DND-41 (cell line): ENCODE results near the gene ZNF541.

Experiments used
- ATAC-seq: fragments of 200-7000 bp; cut with Tn5 transposase; 3 replicates; pipeline ENCODE4 v1.9.1; 2021; ENCODE audit warnings: low read depth; ENCODE audit not compliant: insufficient read depth
- DNase-seq: peaks from one replicate; pipeline ENCODE4 v3.0.0-alpha.2; 2020
- H2AFZ ChIP-seq: 2 replicates; pipeline ENCODE4 v1.6.0; 2012; ENCODE audit warnings: low read depth, low read length
- H3K27ac ChIP-seq: 2 replicates; pipeline ENCODE4 v1.5.1; 2012; ENCODE audit warnings: low read length, inconsistent platforms
- H3K27me3 ChIP-seq: fragments of 200-600 bp; sonication (generic); 2 replicates; pipeline ENCODE4 v1.6.0; 2012; ENCODE audit warnings: low read length, mild to moderate bottlenecking, inconsistent platforms; ENCODE audit not compliant: insufficient read depth, poor library complexity
- H3K36me3 ChIP-seq: 2 replicates; pipeline ENCODE4 v1.5.1; 2012; ENCODE audit warnings: low read length, inconsistent platforms; ENCODE audit not compliant: insufficient read depth
- H3K4me1 ChIP-seq: 2 replicates; pipeline ENCODE4 v1.5.1; 2012; ENCODE audit warnings: mild to moderate bottlenecking, low read length; ENCODE audit not compliant: insufficient read depth
- H3K4me2 ChIP-seq: 2 replicates; pipeline ENCODE4 v1.6.0; 2012; ENCODE audit warnings: mild to moderate bottlenecking, moderate library complexity, low read length, inconsistent platforms; ENCODE audit not compliant: insufficient read depth
- H3K4me3 ChIP-seq, 2 experiments: fragments of 200-600 bp in 1 of 2; shearing (Covaris generic) in 1 of 2; 2 replicates each; pipeline ENCODE4 v1.5.1; 2012 to 2016; ENCODE audit warnings: inconsistent platforms in 2 of 2, low read length in 2 of 2, mild to moderate bottlenecking in 2 of 2, low read depth in 1 of 2, moderate library complexity in 1 of 2
- H3K79me2 ChIP-seq: 2 replicates; pipeline ENCODE4 v1.6.0; 2012; ENCODE audit warnings: low read length, inconsistent platforms; ENCODE audit not compliant: insufficient read depth
- H3K9ac ChIP-seq: 2 replicates; pipeline ENCODE4 v1.6.0; 2012; ENCODE audit warnings: low read depth, mild to moderate bottlenecking, inconsistent platforms, low read length, moderate library complexity
- H3K9me3 ChIP-seq: 2 replicates; pipeline ENCODE4 v1.5.1; 2012; ENCODE audit warnings: low read length, moderate library complexity, mild to moderate bottlenecking, inconsistent platforms; ENCODE audit not compliant: insufficient read depth, severe bottlenecking
- H4K20me1 ChIP-seq: 2 replicates; pipeline ENCODE4 v1.6.0; 2012; ENCODE audit warnings: low read length; ENCODE audit not compliant: insufficient read depth
- EZH2 ChIP-seq: IDR thresholded peaks from 3 replicates; pipeline ENCODE4 v1.6.1; 2012; ENCODE audit warnings: borderline replicate concordance, low read depth, mild to moderate bottlenecking, moderate library complexity, low read length, inconsistent platforms; ENCODE audit not compliant: severe bottlenecking
- TF ChIP-seq, protein P1 (sequence below): IDR thresholded peaks from 2 replicates; pipeline ENCODE4 v1.5.1; 2012; ENCODE audit warnings: borderline replicate concordance, low read length, moderate library complexity, mild to moderate bottlenecking; ENCODE audit not compliant: poor library complexity, severe bottlenecking; ENCODE audit errors: extremely low read depth

The ZNF541 gene

DNA sequence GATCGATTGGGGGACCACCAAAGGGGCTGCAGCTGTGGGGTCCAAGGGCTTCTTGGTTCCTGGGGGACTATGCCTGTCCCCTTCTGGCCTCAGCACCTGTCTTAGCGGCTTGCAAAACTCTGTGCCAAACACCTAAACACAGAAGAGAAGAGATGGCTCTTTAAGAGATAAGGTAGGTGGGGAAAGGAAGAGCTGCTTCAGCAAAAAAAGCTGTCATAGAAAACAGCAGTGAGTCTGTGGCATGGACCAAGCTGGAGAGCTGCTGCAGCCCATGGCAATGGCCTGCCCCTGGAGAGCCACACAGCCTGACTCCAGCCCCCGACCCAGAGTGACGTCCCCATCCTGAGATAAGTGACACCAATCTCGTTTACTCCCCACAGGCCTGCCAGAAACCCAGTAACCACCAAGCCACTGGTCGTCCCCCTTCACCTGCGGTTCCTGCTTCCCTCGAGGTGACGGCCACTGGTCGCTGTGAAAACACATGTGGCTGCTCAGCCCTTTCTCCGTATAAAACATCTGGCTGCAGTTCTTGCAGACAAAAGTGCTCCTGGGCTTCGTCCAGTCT, 33.1 kb downstream of the ZNF541 start:
- no peak for ATAC-seq
- Histone ChIP-seq H3K9me3 (no peaks in the 10 kb centered on the region), H3K9ac (no peak overlapping the region), H3K27me3 (peaks cover 26% of the 10 kb centered on the region), H3K27ac (no peak overlapping the region), H3K79me2 (no peaks in the 10 kb centered on the region), H3K4me3 (no peak overlapping the region), H2AFZ (no peak overlapping the region), H3K4me2 (no peak overlapping the region), H3K36me3 (no peaks in the 10 kb centered on the region), H4K20me1 (peaks cover 11% of the 10 kb centered on the region), H3K4me1 (no peaks in the 10 kb centered on the region)
- TF ChIP-seq, protein P1, sequence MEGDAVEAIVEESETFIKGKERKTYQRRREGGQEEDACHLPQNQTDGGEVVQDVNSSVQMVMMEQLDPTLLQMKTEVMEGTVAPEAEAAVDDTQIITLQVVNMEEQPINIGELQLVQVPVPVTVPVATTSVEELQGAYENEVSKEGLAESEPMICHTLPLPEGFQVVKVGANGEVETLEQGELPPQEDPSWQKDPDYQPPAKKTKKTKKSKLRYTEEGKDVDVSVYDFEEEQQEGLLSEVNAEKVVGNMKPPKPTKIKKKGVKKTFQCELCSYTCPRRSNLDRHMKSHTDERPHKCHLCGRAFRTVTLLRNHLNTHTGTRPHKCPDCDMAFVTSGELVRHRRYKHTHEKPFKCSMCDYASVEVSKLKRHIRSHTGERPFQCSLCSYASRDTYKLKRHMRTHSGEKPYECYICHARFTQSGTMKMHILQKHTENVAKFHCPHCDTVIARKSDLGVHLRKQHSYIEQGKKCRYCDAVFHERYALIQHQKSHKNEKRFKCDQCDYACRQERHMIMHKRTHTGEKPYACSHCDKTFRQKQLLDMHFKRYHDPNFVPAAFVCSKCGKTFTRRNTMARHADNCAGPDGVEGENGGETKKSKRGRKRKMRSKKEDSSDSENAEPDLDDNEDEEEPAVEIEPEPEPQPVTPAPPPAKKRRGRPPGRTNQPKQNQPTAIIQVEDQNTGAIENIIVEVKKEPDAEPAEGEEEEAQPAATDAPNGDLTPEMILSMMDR, result no peak
- no peak for TF ChIP-seq EZH2
- DNase-seq, result no peak

DNA sequence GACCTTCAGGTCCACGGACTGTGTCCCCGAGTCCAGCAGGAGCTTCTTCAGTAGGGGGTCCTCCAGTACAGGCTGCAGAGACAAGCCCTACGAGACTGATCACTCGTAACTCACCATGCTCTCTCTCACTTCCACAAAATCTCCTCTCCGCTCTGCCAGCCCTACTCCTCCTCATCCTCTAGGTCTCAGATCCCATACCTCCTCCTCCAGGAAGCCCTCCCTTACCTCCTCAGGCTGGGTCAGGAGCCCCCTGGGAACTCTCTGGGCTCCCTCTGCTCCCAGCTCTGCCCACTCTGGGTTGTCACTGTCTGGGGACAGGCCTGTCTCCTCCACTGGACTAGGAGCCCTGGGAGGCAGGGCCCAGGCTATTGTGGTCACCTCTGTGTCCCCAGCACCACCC, 34.1 kb downstream of the ZNF541 start:
- H3K9me3 ChIP-seq, result no peaks in the 10 kb centered on the region
- H3K27ac ChIP-seq, result no peak overlapping the region
- TF ChIP-seq EZH2, result no peak
- TF ChIP-seq, protein P1, result no peak
- no peak overlapping the region for H3K4me2 ChIP-seq
- DNase-seq (no peak), ATAC-seq (no peak)
- H3K4me3 ChIP-seq, result no peak overlapping the region
- no peaks in the 10 kb centered on the region for H3K79me2 ChIP-seq
- no peaks in the 10 kb centered on the region for H3K4me1 ChIP-seq
- no peak overlapping the region for H2AFZ ChIP-seq
- no peak overlapping the region for H3K9ac ChIP-seq
- H4K20me1 ChIP-seq, result peaks cover 11% of the 10 kb centered on the region
- H3K36me3 ChIP-seq, result no peaks in the 10 kb centered on the region
- H3K27me3 ChIP-seq, result peaks cover 26% of the 10 kb centered on the region

DNA sequence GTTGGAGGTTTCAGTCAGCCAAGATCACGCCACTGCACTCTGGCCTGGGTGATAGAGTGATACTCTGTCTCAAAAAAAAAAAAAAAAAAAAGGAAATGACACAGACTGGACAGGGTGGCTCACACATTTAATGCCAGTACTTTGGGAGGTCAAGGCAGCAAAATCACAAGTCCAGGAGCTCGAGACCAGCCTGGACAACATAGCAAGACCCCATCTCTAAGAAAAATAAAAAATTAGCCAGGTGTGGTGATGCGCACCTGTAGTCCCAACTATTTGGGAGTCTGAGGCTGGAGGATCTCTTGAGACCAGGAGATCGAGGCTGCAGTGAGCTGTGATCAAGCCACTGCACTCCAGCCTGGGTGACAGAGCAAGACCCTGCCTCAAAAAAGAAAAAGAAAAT, 35.5 kb downstream of the ZNF541 start:
- no peak overlapping the region for H3K4me3 ChIP-seq
- H3K36me3 ChIP-seq, result no peaks in the 10 kb centered on the region
- no peak overlapping the region for H3K9ac ChIP-seq
- DNase-seq (no peak), ATAC-seq (no peak)
- H3K4me1 ChIP-seq, result no peaks in the 10 kb centered on the region
- no peak overlapping the region for H2AFZ ChIP-seq
- TF ChIP-seq, protein P1, result no peak
- no peak for TF ChIP-seq EZH2
- H3K27me3 ChIP-seq, result peaks cover 26% of the 10 kb centered on the region
- no peak overlapping the region for H3K4me2 ChIP-seq
- H4K20me1 ChIP-seq, result peaks cover 11% of the 10 kb centered on the region
- no peak overlapping the region for H3K27ac ChIP-seq
- no peaks in the 10 kb centered on the region for H3K79me2 ChIP-seq
- no peaks in the 10 kb centered on the region for H3K9me3 ChIP-seq

DNA sequence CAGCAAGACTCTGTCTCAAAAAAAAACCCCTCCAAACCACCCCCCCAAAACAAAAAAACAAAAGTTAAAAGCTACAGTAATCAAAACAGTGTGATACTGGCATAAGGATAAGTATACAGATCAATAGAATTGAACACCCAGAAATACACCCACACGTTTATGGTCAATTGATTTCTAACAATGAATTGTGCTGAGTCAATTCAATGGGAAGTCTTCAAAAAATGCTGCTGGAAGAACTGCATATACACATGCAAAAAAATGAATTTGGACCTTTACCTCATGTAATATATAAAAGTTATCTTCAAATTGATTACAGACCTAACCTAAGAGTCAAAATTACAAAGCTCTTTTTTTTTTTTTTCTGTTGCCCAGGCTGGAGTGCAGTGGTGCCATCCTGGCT, 38.3 kb downstream of the ZNF541 start:
- H3K36me3 ChIP-seq, result no peaks in the 10 kb centered on the region
- peaks cover 14% of the 10 kb centered on the region; the same call in 1 of the 2 replicates for H4K20me1 ChIP-seq
- TF ChIP-seq, protein P1, result no peak
- TF ChIP-seq EZH2, result no peak
- no peak for ATAC-seq
- H3K79me2 ChIP-seq, result no peaks in the 10 kb centered on the region
- H3K9ac ChIP-seq, result no peak overlapping the region
- H3K27me3 ChIP-seq, result peaks cover 19% of the 10 kb centered on the region
- DNase-seq, result no peak
- H3K27ac ChIP-seq, result no peak overlapping the region
- H3K4me2 ChIP-seq, result no peak overlapping the region
- no peak overlapping the region for H3K4me3 ChIP-seq
- H3K9me3 ChIP-seq, result no peaks in the 10 kb centered on the region
- H3K4me1 ChIP-seq, result no peaks in the 10 kb centered on the region
- no peak overlapping the region for H2AFZ ChIP-seq
